ENCODE results near the gene SPSB1.

SPSB1 gene

DNA sequence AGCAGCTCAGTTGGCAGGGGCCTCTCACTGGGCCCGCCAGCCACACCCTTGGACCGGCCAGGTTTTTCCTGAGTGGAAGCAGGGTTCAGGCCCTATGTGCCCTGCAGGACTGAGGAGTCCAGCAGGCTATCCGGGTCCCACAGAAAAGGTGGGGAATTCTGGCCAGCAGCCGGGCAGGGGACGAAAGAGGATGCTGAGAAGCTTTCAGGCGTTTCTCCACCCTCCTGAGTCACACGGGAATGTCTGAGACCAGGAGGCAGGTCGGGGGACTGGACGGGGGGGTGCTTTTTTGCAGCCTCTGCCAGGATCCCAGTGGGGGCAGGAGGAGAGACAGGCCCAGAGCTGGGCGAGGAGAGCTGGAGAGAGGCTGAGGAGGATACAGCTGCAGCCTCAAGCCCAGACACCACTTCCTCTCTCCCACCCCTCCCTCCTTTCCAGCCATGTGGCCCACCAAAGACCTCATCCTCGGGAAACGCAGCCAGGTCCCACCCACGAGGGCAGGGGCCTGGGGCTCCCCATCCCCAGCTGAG lies 105.4 kb downstream of the SPSB1 start:
- no peak for DNase-seq

DNA sequence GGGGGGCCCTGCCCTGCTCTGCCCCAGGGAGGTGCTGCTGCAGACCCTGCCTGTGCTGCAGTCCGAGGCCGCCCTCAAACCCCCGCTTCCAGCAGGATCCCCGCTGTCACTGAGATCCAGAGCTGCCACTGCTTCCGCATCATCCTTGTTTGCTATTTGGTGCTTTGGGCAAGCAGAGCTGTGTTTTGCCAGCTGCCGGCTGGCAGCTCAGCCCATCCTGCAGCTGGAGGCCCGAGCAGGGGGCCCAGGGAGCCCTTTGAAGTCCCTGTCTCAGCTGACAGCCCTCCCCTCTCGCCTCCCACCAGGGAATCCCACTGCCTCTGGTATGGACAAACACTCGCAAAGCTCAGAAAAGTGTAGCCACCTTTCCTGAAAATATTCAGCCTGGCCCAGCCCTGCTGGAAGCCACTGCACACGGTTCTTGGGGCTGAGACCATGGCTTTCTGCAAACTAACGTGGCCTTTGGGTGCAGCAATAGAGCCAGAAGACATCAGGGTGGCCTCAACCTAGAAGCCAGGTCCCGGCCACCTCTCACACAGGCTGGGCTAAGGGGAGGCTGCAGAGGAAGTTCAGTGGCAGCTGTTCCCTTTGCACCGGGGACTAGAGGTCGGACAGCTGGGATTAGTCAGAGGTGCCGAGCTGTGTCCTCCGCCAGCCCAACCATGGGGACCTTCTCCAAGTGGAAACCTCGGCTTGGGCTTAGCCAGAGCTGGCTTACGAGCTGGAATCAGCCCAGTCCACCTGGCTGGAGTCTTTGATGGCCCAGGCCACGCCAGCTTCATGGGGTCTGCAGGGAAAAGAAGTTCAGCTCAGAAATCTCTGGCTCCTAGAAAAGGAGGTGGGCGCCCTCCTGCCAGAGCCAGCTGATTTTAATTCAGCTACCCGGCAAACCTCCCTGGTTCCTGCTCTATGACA lies 107.1 kb downstream of the SPSB1 start:
- DNase-seq, result peak; percentile 81

DNA sequence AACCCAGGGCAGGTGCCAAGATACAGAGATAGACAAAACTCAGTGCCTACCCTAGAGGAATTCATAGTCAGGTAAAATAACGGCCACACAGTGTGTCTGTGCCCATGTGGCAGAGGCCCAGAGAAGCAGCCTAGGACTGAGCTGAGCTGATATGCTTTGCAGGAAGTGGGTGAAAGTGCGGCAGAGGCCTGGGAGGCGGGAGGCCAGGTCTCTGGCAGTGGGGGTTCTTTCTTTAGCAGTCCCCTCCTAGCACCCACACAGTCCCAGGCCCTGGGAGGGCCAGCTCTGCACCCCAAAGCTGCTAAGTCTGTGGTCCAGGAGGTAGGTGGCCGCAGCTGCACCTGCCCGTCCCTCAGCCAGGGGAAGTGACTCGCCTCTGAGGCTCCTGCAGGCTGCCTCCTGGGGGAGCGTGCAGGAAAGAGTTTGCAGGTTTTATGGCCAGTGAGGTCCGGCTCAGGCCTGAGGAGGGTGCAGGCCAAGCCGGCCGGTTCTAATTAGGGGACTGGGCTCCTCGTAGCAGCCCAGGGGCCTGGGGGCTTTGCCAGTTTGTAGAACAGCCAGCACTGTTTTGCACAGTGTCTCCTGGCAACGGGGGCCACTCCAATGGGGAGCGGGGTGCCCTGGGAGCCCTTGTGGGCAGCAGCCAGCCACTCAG lies 107.9 kb downstream of the SPSB1 start:
- DNase-seq, result no peak

DNA sequence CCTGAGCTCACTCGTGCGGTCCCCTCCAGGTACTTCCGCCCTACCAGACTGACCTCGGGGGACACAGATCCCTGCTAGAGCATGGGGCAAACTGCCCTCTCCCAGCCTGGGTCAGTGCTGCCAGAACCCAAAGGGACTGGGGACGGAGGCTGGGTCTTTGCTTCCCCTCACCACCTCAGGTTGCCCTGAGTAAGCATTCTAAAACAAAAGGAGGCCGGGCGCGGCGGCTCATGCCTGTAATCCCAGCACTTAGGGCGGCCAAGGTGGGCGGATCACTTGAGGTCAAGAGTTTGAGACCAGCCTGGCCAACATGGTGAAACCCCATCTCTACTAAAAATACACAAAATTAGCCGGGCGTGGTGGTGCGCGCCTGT lies 108.4 kb downstream of the SPSB1 start:
- no peak for DNase-seq

GRCh38 chr1:9402256-9402616 lies 109.5 kb downstream of the SPSB1 start:
- DNase-seq, result no peak

DNA sequence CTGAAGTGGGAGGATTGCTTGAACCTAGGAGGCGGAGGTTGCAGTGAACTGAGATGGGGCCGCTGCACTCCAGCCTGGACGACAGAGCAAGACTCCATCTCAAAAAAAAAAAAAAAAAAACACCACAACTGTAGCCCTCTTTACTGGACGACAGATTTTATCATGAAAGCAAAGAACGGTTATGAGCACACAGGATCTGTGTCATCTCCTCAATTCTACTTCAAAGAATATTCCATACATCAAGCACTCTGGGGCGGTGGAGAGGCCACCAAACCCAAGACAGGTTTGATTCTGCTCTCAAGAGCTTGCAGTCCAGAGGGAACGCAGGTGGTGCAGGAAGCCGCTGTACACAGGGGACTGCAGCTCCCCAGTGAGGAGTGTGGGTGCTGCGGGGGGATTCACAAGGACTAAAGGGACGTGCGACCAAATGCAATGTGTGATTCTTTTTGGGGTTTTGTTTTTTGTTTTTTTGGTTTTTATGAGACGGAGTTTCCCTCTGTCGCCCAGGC lies 110.1 kb downstream of the SPSB1 start:
- DNase-seq, result no peak

GRCh38 chr1:9404117-9404914 lies 111.6 kb downstream of the SPSB1 start:
- no peak for DNase-seq

- no peak for DNase-seq
Measured at GRCh38 chr1:9406111-9406510, 113.4 kb downstream of the SPSB1 start.

DNA sequence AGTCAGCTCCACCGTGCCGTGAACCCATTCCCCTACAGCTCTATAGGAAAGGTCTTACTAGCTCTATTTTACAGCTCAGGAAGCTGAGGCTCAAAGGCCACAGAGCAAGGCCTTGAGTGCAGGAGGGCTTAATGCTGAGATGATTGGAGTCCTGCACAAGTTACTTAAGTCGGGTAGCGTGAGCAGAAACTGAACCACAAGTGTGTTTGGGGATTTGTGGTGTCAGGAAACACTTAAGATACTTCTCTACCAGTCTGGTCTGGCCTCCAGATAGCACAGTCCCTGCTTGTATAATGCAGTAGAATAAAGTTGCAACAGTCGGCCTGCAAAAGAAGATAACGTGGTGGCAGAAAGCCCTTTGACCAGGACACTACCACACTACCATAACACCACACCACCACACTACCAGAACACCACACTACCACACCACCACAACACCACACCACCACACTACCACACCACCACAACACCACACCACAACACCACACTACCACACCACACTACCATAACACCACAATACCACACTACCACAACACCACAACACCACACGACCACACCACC lies 118.1 kb downstream of the SPSB1 start:
- no peak for DNase-seq

DNA sequence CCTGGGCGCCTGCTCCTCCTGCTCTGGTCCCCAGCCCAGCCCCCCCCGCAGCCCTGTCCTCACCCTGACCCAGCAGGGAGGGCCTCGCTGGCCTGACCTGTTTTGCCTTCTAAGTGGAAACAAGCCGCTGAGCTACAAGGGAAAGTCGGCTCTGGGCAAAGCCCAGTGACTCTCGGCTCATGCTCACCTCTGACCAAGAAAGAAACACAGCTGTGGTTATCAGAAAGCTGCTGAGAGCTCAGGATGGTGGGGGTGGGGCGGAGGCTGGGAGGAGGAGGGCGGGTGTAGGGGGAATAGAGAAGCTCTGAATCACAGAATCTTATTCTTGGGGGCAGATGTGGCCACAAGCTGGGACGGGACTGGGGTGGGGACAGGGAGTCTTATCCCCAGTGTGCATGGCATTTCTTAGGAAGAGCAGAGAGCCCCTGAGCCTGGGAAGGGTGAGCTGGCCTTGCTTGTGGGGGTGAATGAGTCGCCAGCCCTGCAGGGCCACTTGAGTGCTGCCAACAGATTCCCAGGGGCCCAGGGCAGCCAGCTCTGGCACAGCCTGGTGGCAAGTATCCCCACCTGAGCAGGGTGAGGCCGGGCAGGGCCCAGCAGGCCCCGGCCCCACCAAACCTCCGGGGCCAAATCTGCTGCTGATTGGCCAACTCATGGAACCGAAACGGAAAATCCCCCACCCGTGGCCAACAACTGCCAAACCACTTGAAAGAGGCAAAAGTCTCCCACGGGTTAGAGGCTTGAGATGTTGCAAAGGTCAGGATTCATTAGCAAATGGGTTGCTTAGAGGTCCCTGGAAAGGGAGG lies 120.6 kb downstream of the SPSB1 start:
- no peak for DNase-seq

- DNase-seq, result no peak
Measured at GRCh38 chr1:9413877-9414213, 121.2 kb downstream of the SPSB1 start.

DNA sequence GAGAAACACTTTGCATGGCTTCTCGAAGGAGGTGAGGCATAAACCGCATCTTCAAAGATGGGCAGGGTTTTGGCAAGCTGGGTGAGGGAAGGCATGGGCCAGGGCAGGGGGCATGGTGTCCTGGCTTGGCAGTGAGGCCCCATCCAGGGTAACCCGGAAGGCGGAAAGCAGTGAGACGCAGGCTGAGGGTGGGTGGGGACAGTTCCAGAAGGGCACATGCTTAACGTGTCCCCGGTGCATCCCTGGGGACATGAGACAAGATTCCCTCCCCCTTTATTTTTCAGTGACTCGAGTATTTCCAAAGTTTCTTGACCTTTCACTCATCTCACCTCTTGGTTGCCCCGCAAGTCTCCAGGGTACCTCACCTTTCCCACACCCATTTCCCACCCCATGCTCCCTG lies 123.8 kb downstream of the SPSB1 start:
- DNase-seq, result no peak

GRCh38 chr1:9416918-9417500 lies 124.3 kb downstream of the SPSB1 start:
- DNase-seq, result no peak

- DNase-seq, result no peak
Measured at GRCh38 chr1:9417695-9418094, 125.0 kb downstream of the SPSB1 start.

DNA sequence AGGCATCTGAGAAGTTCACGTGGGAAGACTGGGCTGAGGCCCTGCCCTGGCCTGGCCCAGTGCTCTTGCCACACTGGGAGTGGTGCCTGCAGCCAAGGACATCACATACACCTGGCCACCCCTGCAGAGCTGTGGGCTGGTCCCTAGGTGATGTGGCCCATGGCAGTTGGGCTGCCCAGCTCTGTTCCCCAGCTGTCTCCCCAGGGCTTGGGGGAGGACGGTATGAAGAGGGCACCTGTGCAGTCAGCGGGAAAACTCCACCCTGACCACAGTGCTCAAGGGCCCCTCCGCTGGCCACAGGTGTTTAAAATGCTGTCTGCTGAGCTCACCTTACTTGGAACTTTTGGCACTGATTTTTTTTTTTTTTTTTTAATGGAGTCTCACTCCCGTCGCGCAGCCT lies 126.2 kb downstream of the SPSB1 start:
- DNase-seq, result no peak
